GM12878 (cell line): ENCODE measurements around the gene SMIM35. TPM values are rescaled to one million over a fixed set of nuclear protein-coding genes. Genes with fewer than 3 reads are reported as not detected.

ENCODE experiments used
- ATAC-seq: fragments of 200-7000 bp; cut with Tn5 transposase; 3 replicates; pipeline ENCODE4 v1.9.1; 2020; ENCODE audit warnings: mild to moderate bottlenecking, moderate library complexity
- BruUV-seq: library from RNA; stranded (reverse); fragments of 400-500 nt; replicated peaks from 2 replicates; lab custom pipeline; 2021; lab: Mats Ljungman, UMichigan
- CTCF ChIA-PET: fragments of 300-600 bp; sonication (Branson Sonifier 250); formaldehyde crosslinking; extraction: SDS; loops from one replicate; lab custom pipeline; 2021; ENCODE audit warnings: inconsistent platforms; lab: Yijun Ruan, JAX
- POLR2A ChIA-PET: fragments of 350-600 bp; formaldehyde crosslinking; extraction: SDS; loops from one replicate; lab custom pipeline; 2021; ENCODE audit warnings: inconsistent platforms; lab: Charles Lee
- RAD21 ChIA-PET: fragments of 300-600 bp; sonication (Branson Sonifier 250); formaldehyde crosslinking; loops from one replicate; lab custom pipeline; 2023; ENCODE audit warnings: antibody characterized with exemption; ENCODE audit not compliant: unreplicated experiment; lab: Charles Lee
- SMC1A ChIA-PET: fragments of 300-600 bp; sonication (Branson Sonifier 250); formaldehyde crosslinking; loops from one replicate; lab custom pipeline; 2023; ENCODE audit not compliant: unreplicated experiment, uncharacterized antibody; lab: Charles Lee
- DNase-seq: peaks from one replicate; pipeline ENCODE4 v3.0.0-alpha.2; 2011; ENCODE audit warnings: low read depth, low spot score
- FAIRE-seq: peaks from 3 replicates; lab custom pipeline; 2011; peaks lifted over from hg19 to GRCh38; lab: Jason Lieb, UNC
- H2AFZ ChIP-seq: 2 replicates; pipeline ENCODE4 v1.6.0; 2011; ENCODE audit warnings: low read depth, low read length, control low read depth; ENCODE audit not compliant: control insufficient read depth
- H3K27ac ChIP-seq: 2 replicates; pipeline ENCODE4 v1.5.1; 2011; ENCODE audit warnings: control low read depth; ENCODE audit not compliant: control insufficient read depth, insufficient read depth
- H3K27me3 ChIP-seq, 2 experiments: replicated peaks in 1 of 2; 2 replicates each; pipeline versions ENCODE4 v1.6.0 to v1.6.1; 2011; ENCODE audit warnings: low read length in 1 of 2; ENCODE audit not compliant: control insufficient read depth in 2 of 2, insufficient read depth in 2 of 2
- H3K36me3 ChIP-seq, 2 experiments: 2 replicates each; pipeline ENCODE4 v1.5.1; 2011; ENCODE audit warnings: low read length in 1 of 2; ENCODE audit not compliant: control insufficient read depth in 2 of 2, insufficient read depth in 2 of 2
- H3K4me1 ChIP-seq: 2 replicates; pipeline ENCODE4 v1.6.1; 2011; ENCODE audit warnings: mild to moderate bottlenecking, low read length, moderate library complexity, mixed read lengths; ENCODE audit not compliant: control insufficient read depth, insufficient read depth
- H3K4me2 ChIP-seq: 2 replicates; pipeline ENCODE4 v1.6.0; 2011; ENCODE audit warnings: control low read depth; ENCODE audit not compliant: control insufficient read depth, insufficient read depth
- H3K4me3 ChIP-seq: fragments of 200-600 bp; sonication (generic); 2 replicates; pipeline ENCODE4 v1.5.1; 2016
- H3K79me2 ChIP-seq: 2 replicates; pipeline ENCODE4 v1.6.0; 2011; ENCODE audit warnings: low read length; ENCODE audit not compliant: control insufficient read depth, insufficient read depth
- H3K9ac ChIP-seq: 2 replicates; pipeline ENCODE4 v1.8.0; 2011; ENCODE audit warnings: low read length, control low read depth, mixed read lengths; ENCODE audit not compliant: control insufficient read depth, insufficient read depth
- H3K9me3 ChIP-seq: replicated peaks from 3 replicates; pipeline ENCODE4 v1.5.1; 2011; ENCODE audit warnings: mild to moderate bottlenecking, low read length; ENCODE audit not compliant: control insufficient read depth, insufficient read depth
- H4K20me1 ChIP-seq: 2 replicates; pipeline ENCODE4 v1.6.0; 2011; ENCODE audit not compliant: control insufficient read depth, insufficient read depth
- E4F1 ChIP-seq: fragments of 450-650 bp; IDR thresholded peaks from 2 replicates; pipeline ENCODE4 v1.6.1; 2018; ENCODE audit warnings: borderline replicate concordance, mild to moderate bottlenecking; ENCODE audit not compliant: partially characterized antibody
- EGR1 ChIP-seq, 2 experiments: IDR thresholded peaks; 1 replicate in 1 of 2; 2 replicates in 1 of 2; pipeline ENCODE4 v1.6.1; 2011 to 2012; ENCODE audit warnings: low read depth in 2 of 2, low read length in 2 of 2, borderline replicate concordance in 1 of 2, mild to moderate bottlenecking in 1 of 2, moderate library complexity in 1 of 2
- ESRRA ChIP-seq: IDR thresholded peaks from 2 replicates; pipeline ENCODE4 v1.6.1; 2012; ENCODE audit warnings: mild to moderate bottlenecking, low read length, improper control_type of control experiment
- GATAD2B ChIP-seq: fragments of 450-650 bp; conservative IDR thresholded peaks from 2 replicates; pipeline ENCODE4 v1.6.1; 2017; ENCODE audit warnings: low read depth, mild to moderate bottlenecking, moderate library complexity
- HDGF ChIP-seq: fragments of 450-650 bp; IDR thresholded peaks from 2 replicates; pipeline ENCODE4 v1.6.1; 2016; ENCODE audit warnings: antibody characterized with exemption
- NFYB ChIP-seq: IDR thresholded peaks from 2 replicates; pipeline ENCODE4 v1.6.1; 2011; ENCODE audit warnings: low read depth, mild to moderate bottlenecking, low read length, improper control_type of control experiment, moderate library complexity; ENCODE audit not compliant: insufficient read depth
- REST ChIP-seq: IDR thresholded peaks from 2 replicates; pipeline ENCODE4 v1.6.1; 2012; ENCODE audit warnings: mild to moderate bottlenecking, low read depth, low read length
- SIN3A ChIP-seq: IDR thresholded peaks from 2 replicates; pipeline ENCODE4 v1.6.1; 2012; ENCODE audit warnings: low read depth, low read length, improper control_type of control experiment
- SREBF2 ChIP-seq: IDR thresholded peaks from 2 replicates; pipeline ENCODE4 v1.6.1; 2012; ENCODE audit warnings: mild to moderate bottlenecking, low read length
- ZNF207 ChIP-seq: fragments of 450-650 bp; IDR thresholded peaks from 2 replicates; pipeline ENCODE4 v1.6.1; 2014; ENCODE audit warnings: antibody characterized with exemption, mild to moderate bottlenecking, borderline replicate concordance
- WGBS: methylation state at CpG from one replicate; pipeline ENCODE4 v1.1.6; 2016; ENCODE audit warnings: low lambda C conversion rate; ENCODE audit not compliant: insufficient replicate concordance, insufficient coverage; ENCODE audit errors: missing lambda C conversion rate; 5-methylcytosine and 5-hydroxymethylcytosine counted together
- in situ Hi-C: fragments of 300-500 bp; cut with MboI; formaldehyde crosslinking; loops from 9 replicates; pipeline ENCODE4 v1.14.3; 2018; ENCODE audit warnings: mixed read lengths
- intact Hi-C: fragments of 100-400 bp; cut with micrococcal nuclease; formaldehyde crosslinking; loops from one replicate; pipeline ENCODE4 v1.14.2; 2022; ENCODE audit not compliant: unreplicated experiment
- polyA plus RNA-seq, 11 experiments: library from polyadenylated mRNA; depleted of rRNA in 4 of 11; unstranded in 6 of 11; stranded (reverse) in 5 of 11; fragments of >200 nt; fragmentation: Nextera tagmentation in 4 of 11; fragmentation: Illumina TruSeq in 1 of 11; extraction: Ambion mirVana in 4 of 11; extraction: Trizol in 1 of 11; gene quantifications; 1 replicate in 1 of 11; 2 replicates in 10 of 11; pipeline versions ENCODE4 v1.2.1 to v1.2.3, GENCODE V29; 2011 to 2016; ENCODE audit warnings: inconsistent platforms in 2 of 11, missing spikeins in 2 of 11, low read depth in 1 of 11
- total RNA-seq, 4 experiments: library from RNA; depleted of rRNA in 3 of 4; stranded (reverse); fragments of >200 nt in 3 of 4; fragmentation: Illumina TruSeq in 1 of 4; extraction: Trizol in 1 of 4; gene quantifications; 2 replicates each; pipeline versions ENCODE4 v1.2.1 to v1.2.3, GENCODE V29; 2013 to 2021

The SMIM35 gene
- total and polyA plus RNA-seq, 10 of the 15 experiments (the other 5 are each of a cell fraction or from before 2014, with no cell fraction given) = 0.02 to 1.1 (median 0.05) TPM; not detected in 5

- no TSS peak for BruUV-seq
- SMC1A ChIA-PET = interaction anchor here (3.8 kb wide), 1 partner anchor 13 kb away, joined by 16 read pairs; no protein-coding TSS in a partner anchor
These were observed 119.9 kb downstream of the SMIM35 start for GRCh38 chr11:117966908-117967307.

GRCh38 chr11:117962826-117963225 lies 123.9 kb downstream of the SMIM35 start:
- ChIA-PET RAD21 (interaction anchor here (1.0 to 3.0 kb wide), 2 partner anchors 17 to 25 kb away, joined by 4 to 15 read pairs; no protein-coding TSS in a partner anchor), POLR2A (interaction anchor here (0.7 kb wide), 1 partner anchor 289 kb away, joined by 3 read pairs; the partner anchor contains the start of gene MPZL3), SMC1A (interaction anchor here (0.6 to 5.6 kb wide), 4 partner anchors 11 to 140 kb away, joined by 3 to 37 read pairs (median 18); no protein-coding TSS in a partner anchor), CTCF (interaction anchor here (3.4 kb wide), 1 partner anchor 16 kb away, joined by 23 read pairs; no protein-coding TSS in a partner anchor)
- no peak overlapping the region for H3K27ac ChIP-seq
- no peaks in the 10 kb centered on the region for H3K36me3 ChIP-seq
- H3K27me3 ChIP-seq = no peaks in the 10 kb centered on the region
- 86% methylated on average over 3 of the region's 3 CpGs for WGBS
- intact Hi-C loops (no loop called here), in situ Hi-C loops (no loop called here)
- H4K20me1 ChIP-seq = no peaks in the 10 kb centered on the region
- H3K4me1 ChIP-seq = peaks cover 13% of the 10 kb centered on the region
- ATAC-seq (no peak), FAIRE-seq (no peak), DNase-seq (no peak)
- H2AFZ ChIP-seq = no peak overlapping the region
- peaks cover 8% of the 10 kb centered on the region for H3K9me3 ChIP-seq
- no peak overlapping the region for H3K4me3 ChIP-seq
- H3K4me2 ChIP-seq = no peak overlapping the region
- no TSS peak for BruUV-seq
- no peak overlapping the region for H3K9ac ChIP-seq
- H3K79me2 ChIP-seq = no peaks in the 10 kb centered on the region
- no peak for TF ChIP-seq REST
- TF ChIP-seq NFYB = no peak
- no peak for TF ChIP-seq E4F1
- no peak for TF ChIP-seq SREBF2
- no peak for TF ChIP-seq EGR1 (IDR thresholded peaks at IDR 0.05; ENCODE audit: borderline replicate concordance in 1 of 2, low read depth in 2 of 2, low read length in 2 of 2)
- TF ChIP-seq GATAD2B = no peak
- no peak for TF ChIP-seq HDGF

More at GRCh38 chr11:117966908-117967307, 119.9 kb downstream of the SMIM35 start:
- Histone ChIP-seq H3K9ac (no peak overlapping the region), H3K27ac (no peak overlapping the region), H3K4me1 (peaks cover 13% of the 10 kb centered on the region), H3K4me2 (no peak overlapping the region), H4K20me1 (no peaks in the 10 kb centered on the region), H3K4me3 (no peak overlapping the region), H3K36me3 (no peaks in the 10 kb centered on the region), H3K79me2 (no peaks in the 10 kb centered on the region), H3K27me3 (no peaks in the 10 kb centered on the region), H3K9me3 (no peaks in the 10 kb centered on the region), H2AFZ (no peak overlapping the region)
- ChIA-PET CTCF (interaction anchor here (1.2 to 2.9 kb wide), 3 partner anchors 20 to 87 kb away, joined by 3 to 7 read pairs (median 5); no protein-coding TSS in a partner anchor), POLR2A (interaction anchor here (0.9 to 1.7 kb wide), 2 partner anchors 13 to 21 kb away, joined by 3 to 5 read pairs; no protein-coding TSS in a partner anchor), RAD21 (interaction anchor here (1.1 to 3.9 kb wide), 2 partner anchors 12 to 15 kb away, joined by 4 to 17 read pairs; no protein-coding TSS in a partner anchor)
- ATAC-seq = no peak
- intact Hi-C loops = no loop called here
- 63% methylated on average over 8 of the region's 8 CpGs for WGBS
- no peak for DNase-seq
- no peak for FAIRE-seq
- in situ Hi-C loops = no loop called here
- TF ChIP-seq ZNF207 (no peak), SIN3A (no peak), NFYB (no peak), ESRRA (no peak)
- TF ChIP-seq, all 136 proteins: peak for 0
